SU-DHL-6 (cell line): Measurements from ENCODE around the gene GALNT11.

Source experiments
- H2AFZ ChIP-seq: fragments of 200-600 bp; sonication (generic); 2 replicates; pipeline ENCODE4 v1.6.1; 2014; ENCODE audit warnings: low read depth, mild to moderate bottlenecking, moderate library complexity, mixed read lengths, antibody characterized with exemption, low read length; ENCODE audit not compliant: severe bottlenecking
- H3F3A ChIP-seq: fragments of 200-600 bp; shearing (Covaris generic); 2 replicates; pipeline ENCODE4 v1.6.0; 2016; ENCODE audit warnings: antibody characterized with exemption, mild to moderate bottlenecking; ENCODE audit not compliant: insufficient read depth
- H3K27ac ChIP-seq: fragments of 200-600 bp; sonication (generic); 2 replicates; pipeline ENCODE4 v1.5.1; 2016; ENCODE audit warnings: low read depth, mild to moderate bottlenecking, low read length, moderate library complexity, mixed read lengths
- H3K27me3 ChIP-seq: fragments of 200-600 bp; sonication (generic), shearing (Covaris generic); 2 replicates; pipeline ENCODE4 v1.6.0; 2014; ENCODE audit warnings: mild to moderate bottlenecking, low read length
- H3K36me3 ChIP-seq: fragments of 200-600 bp; sonication (generic); 2 replicates; pipeline ENCODE4 v1.6.1; 2014; ENCODE audit warnings: mild to moderate bottlenecking, low read length, mixed read lengths
- H3K4me2 ChIP-seq: fragments of 300-600, 200-600 bp; shearing (Covaris generic), sonication (generic); 2 replicates; pipeline ENCODE4 v1.6.0; 2014; ENCODE audit warnings: low read length, low read depth, mild to moderate bottlenecking; ENCODE audit not compliant: poor library complexity, severe bottlenecking
- H3K4me3 ChIP-seq: fragments of 200-600 bp; sonication (generic); 2 replicates; pipeline ENCODE4 v1.5.1; 2014; ENCODE audit warnings: antibody characterized with exemption, low read length, mild to moderate bottlenecking, mixed read lengths; ENCODE audit not compliant: insufficient read depth, poor library complexity, severe bottlenecking
- H3K79me2 ChIP-seq: fragments of 200-600 bp; sonication (generic); 2 replicates; pipeline ENCODE4 v1.6.1; 2014; ENCODE audit warnings: mild to moderate bottlenecking, low read length, moderate library complexity; ENCODE audit not compliant: insufficient read depth
- H3K9ac ChIP-seq: fragments of 200-600 bp; sonication (generic); 2 replicates; pipeline ENCODE4 v1.7.0; 2014; ENCODE audit warnings: mild to moderate bottlenecking, low read length
- H3K9me2 ChIP-seq: fragments of 200-600 bp; sonication (generic); replicated peaks from 2 replicates; pipeline ENCODE4 v1.6.1; 2014; ENCODE audit warnings: low read length; ENCODE audit not compliant: insufficient read depth
- H3K9me3 ChIP-seq: fragments of 200-600 bp; sonication (generic); 2 replicates; pipeline ENCODE4 v1.6.1; 2014; ENCODE audit warnings: low read length, mixed read lengths; ENCODE audit not compliant: insufficient read depth
- H4K20me1 ChIP-seq: fragments of 200-600 bp; sonication (generic); 2 replicates; pipeline ENCODE4 v1.6.1; 2014; ENCODE audit warnings: low read depth, mild to moderate bottlenecking, antibody characterized with exemption, low read length, moderate library complexity, mixed read lengths
- EZH2phosphoT487 ChIP-seq: fragments of 200-600 bp; sonication (generic), shearing (Covaris generic); conservative IDR thresholded peaks from 2 replicates; pipeline ENCODE4 v1.6.1; 2018; ENCODE audit warnings: mild to moderate bottlenecking, antibody characterized with exemption, low read length, moderate library complexity, mixed read lengths
- TF ChIP-seq, protein P1 (sequence below): fragments of 200-600 bp; sonication (generic); IDR thresholded peaks from one replicate; pipeline ENCODE4 v1.5.1; 2017; ENCODE audit warnings: antibody characterized with exemption, mild to moderate bottlenecking, low read length, moderate library complexity; ENCODE audit not compliant: insufficient read depth, poor library complexity, severe bottlenecking

GALNT11 gene

DNA sequence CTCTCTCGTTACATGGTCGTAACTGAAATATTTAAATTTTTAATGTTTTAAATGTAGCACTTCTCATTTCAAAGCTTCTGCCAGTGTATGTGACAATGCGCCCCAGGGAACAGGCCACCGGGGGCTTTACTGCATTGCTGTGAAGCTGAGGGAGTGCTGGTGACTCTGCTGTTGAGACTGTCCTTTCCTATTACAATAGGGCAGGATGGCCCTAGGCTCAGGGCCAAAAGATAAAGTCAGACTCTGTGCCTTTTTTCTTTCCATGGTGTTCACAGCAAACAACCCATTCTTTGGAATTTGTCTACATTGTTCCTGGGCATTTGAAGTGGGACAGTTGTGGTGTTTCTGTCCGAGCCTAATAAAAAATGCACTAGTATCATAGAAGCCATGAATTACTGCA lies 107.3 kb downstream of the GALNT11 start:
- Histone ChIP-seq H3K4me3 (no peak overlapping the region), H3K27me3 (no peaks in the 10 kb centered on the region), H3K36me3 (peaks cover 16% of the 10 kb centered on the region; the same call in 1 of the 2 replicates), H3K79me2 (no peaks in the 10 kb centered on the region), H2AFZ (no peak overlapping the region), H4K20me1 (no peaks in the 10 kb centered on the region), H3K9ac (no peak overlapping the region), H3K27ac (no peak overlapping the region), H3K9me3 (no peaks in the 10 kb centered on the region), H3K4me2 (no peak overlapping the region), H3K9me2 (no peaks in the 10 kb centered on the region), H3F3A (peaks cover 11% of the 10 kb centered on the region; the same call in 1 of the 2 replicates)
- TF ChIP-seq EZH2phosphoT487, result no peak
- TF ChIP-seq, protein P1, sequence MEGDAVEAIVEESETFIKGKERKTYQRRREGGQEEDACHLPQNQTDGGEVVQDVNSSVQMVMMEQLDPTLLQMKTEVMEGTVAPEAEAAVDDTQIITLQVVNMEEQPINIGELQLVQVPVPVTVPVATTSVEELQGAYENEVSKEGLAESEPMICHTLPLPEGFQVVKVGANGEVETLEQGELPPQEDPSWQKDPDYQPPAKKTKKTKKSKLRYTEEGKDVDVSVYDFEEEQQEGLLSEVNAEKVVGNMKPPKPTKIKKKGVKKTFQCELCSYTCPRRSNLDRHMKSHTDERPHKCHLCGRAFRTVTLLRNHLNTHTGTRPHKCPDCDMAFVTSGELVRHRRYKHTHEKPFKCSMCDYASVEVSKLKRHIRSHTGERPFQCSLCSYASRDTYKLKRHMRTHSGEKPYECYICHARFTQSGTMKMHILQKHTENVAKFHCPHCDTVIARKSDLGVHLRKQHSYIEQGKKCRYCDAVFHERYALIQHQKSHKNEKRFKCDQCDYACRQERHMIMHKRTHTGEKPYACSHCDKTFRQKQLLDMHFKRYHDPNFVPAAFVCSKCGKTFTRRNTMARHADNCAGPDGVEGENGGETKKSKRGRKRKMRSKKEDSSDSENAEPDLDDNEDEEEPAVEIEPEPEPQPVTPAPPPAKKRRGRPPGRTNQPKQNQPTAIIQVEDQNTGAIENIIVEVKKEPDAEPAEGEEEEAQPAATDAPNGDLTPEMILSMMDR, result no peak

DNA sequence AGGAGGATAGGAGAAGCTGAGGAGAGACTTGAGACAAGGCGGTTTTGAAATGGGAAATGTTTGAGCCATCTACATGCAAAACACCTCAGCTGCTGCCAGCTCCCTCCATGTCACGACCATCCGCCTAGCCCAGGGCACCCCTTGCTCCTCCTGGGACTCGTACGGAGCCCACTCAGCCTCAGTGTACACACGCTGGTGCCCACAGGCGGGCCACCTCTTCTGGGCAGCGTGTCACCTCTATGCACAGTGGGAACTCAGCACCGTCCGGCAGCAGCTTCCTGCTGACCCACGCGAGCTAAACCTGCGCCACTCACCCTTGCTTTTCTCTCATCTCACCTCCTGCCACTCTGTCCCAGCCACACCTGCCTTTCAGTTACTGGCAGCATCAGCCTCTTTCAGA lies 108.3 kb downstream of the GALNT11 start:
- no peak overlapping the region for H3K9ac ChIP-seq
- H3K79me2 ChIP-seq, result no peaks in the 10 kb centered on the region
- H3K27me3 ChIP-seq, result no peaks in the 10 kb centered on the region
- no peaks in the 10 kb centered on the region for H4K20me1 ChIP-seq
- no peak overlapping the region for H3K4me2 ChIP-seq
- H3K36me3 ChIP-seq, result peaks cover 16% of the 10 kb centered on the region; the same call in 1 of the 2 replicates
- H3K4me3 ChIP-seq, result no peak overlapping the region
- H3F3A ChIP-seq, result peaks cover 11% of the 10 kb centered on the region; the same call in 1 of the 2 replicates
- H3K27ac ChIP-seq, result no peak overlapping the region
- H3K9me2 ChIP-seq, result no peaks in the 10 kb centered on the region
- TF ChIP-seq, protein P1, result no peak
- no peaks in the 10 kb centered on the region for H3K9me3 ChIP-seq
- no peak overlapping the region for H2AFZ ChIP-seq

DNA sequence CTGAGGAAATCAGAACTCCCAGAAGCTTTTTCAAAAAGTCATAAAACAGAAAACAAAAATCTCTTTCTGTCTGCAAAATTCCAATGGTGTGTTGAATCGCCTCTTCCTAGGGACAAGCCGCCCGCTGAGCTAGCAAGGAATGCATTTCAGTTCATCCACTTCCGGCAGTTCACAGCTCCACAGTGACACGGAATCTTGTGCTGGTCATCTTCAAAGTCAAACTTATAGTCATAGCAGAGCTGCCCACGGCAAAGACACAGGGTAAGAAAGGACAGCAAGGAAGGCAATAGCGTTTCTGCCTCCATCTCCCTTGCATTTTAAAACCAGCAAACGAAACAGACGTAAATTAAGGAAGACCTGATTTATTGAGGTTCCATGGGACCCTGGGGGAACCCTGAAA lies 111.2 kb downstream of the GALNT11 start:
- no peak overlapping the region for H3K9ac ChIP-seq
- no peaks in the 10 kb centered on the region for H3K27me3 ChIP-seq
- TF ChIP-seq, protein P1, result no peak
- no peak for TF ChIP-seq EZH2phosphoT487
- H3K4me3 ChIP-seq, result no peak overlapping the region
- peaks cover 5% of the 10 kb centered on the region; the same call in 1 of the 2 replicates for H3F3A ChIP-seq
- no peaks in the 10 kb centered on the region for H3K9me2 ChIP-seq
- no peak overlapping the region for H3K27ac ChIP-seq
- H3K36me3 ChIP-seq, result peaks cover 15% of the 10 kb centered on the region; the same call in 1 of the 2 replicates
- no peak overlapping the region for H3K4me2 ChIP-seq
- no peaks in the 10 kb centered on the region for H4K20me1 ChIP-seq
- H3K79me2 ChIP-seq, result no peaks in the 10 kb centered on the region
- no peak overlapping the region for H2AFZ ChIP-seq
- H3K9me3 ChIP-seq, result no peaks in the 10 kb centered on the region
